Trophoblast cell (in vitro differentiated cells and primary cell): Measurements from ENCODE around the gene SLC6A11.

Experiments used
- DNase-seq, 2 donors: peaks; one replicate each; pipeline ENCODE4 v3.0.0-alpha.2; 2016
- H2AFZ ChIP-seq: 2 replicates; pipeline ENCODE4 v1.6.1; 2013; ENCODE audit warnings: low read length, moderate library complexity, mild to moderate bottlenecking; ENCODE audit not compliant: insufficient read depth, poor library complexity
- H2AK5ac ChIP-seq: 2 replicates; pipeline ENCODE4 v1.6.1; 2013; ENCODE audit warnings: mild to moderate bottlenecking, low read length
- H2BK120ac ChIP-seq: 2 replicates; pipeline ENCODE4 v1.6.1; 2013; ENCODE audit warnings: low read length, mild to moderate bottlenecking, moderate library complexity; ENCODE audit not compliant: insufficient read depth, poor library complexity
- H2BK12ac ChIP-seq: 2 replicates; pipeline ENCODE4 v1.6.1; 2013; ENCODE audit warnings: mild to moderate bottlenecking, low read length, moderate library complexity
- H2BK5ac ChIP-seq: 2 replicates; pipeline ENCODE4 v1.6.1; 2013; ENCODE audit warnings: low read length, low read depth, moderate library complexity, mild to moderate bottlenecking; ENCODE audit not compliant: poor library complexity
- H3K14ac ChIP-seq: 2 replicates; pipeline ENCODE4 v1.6.1; 2013; ENCODE audit warnings: mild to moderate bottlenecking, low read length
- H3K18ac ChIP-seq: 2 replicates; pipeline ENCODE4 v1.6.1; 2013; ENCODE audit warnings: mild to moderate bottlenecking, low read length
- H3K23ac ChIP-seq: 2 replicates; pipeline ENCODE4 v1.6.1; 2013; ENCODE audit warnings: low read length
- H3K27ac ChIP-seq: 2 replicates; pipeline ENCODE4 v1.5.1; 2013; ENCODE audit warnings: low read depth, mild to moderate bottlenecking, inconsistent platforms, low read length, moderate library complexity
- H3K27me3 ChIP-seq: 2 replicates; pipeline ENCODE4 v1.6.1; 2013; ENCODE audit warnings: inconsistent platforms, mild to moderate bottlenecking, low read length, moderate library complexity; ENCODE audit not compliant: insufficient read depth
- H3K36me3 ChIP-seq, 2 experiments: 1 replicate in 1 of 2; 2 replicates in 1 of 2; pipeline ENCODE4 v1.6.1; 2013; ENCODE audit warnings: low read length in 2 of 2, mild to moderate bottlenecking in 2 of 2, moderate library complexity in 1 of 2; ENCODE audit not compliant: insufficient read depth in 2 of 2, control insufficient read depth in 1 of 2
- H3K4ac ChIP-seq: 2 replicates; pipeline ENCODE4 v1.6.1; 2013; ENCODE audit warnings: low read depth, mild to moderate bottlenecking, low read length, moderate library complexity
- H3K4me1 ChIP-seq, 2 experiments: 1 replicate in 1 of 2; 2 replicates in 1 of 2; pipeline ENCODE4 v1.6.1; 2013; ENCODE audit warnings: low read length in 2 of 2, mild to moderate bottlenecking in 2 of 2, moderate library complexity in 1 of 2; ENCODE audit not compliant: insufficient read depth in 2 of 2, control insufficient read depth in 1 of 2
- H3K4me2 ChIP-seq: 2 replicates; pipeline ENCODE4 v1.6.1; 2013; ENCODE audit warnings: inconsistent platforms, mild to moderate bottlenecking, low read length, moderate library complexity
- H3K4me3 ChIP-seq: 2 replicates; pipeline ENCODE4 v1.5.1; 2013; ENCODE audit warnings: mild to moderate bottlenecking, low read depth, low read length, inconsistent platforms
- H3K79me1 ChIP-seq: one replicate; pipeline ENCODE4 v1.6.1; 2013; ENCODE audit warnings: low read length
- H3K79me2 ChIP-seq: 2 replicates; pipeline ENCODE4 v1.6.1; 2013; ENCODE audit warnings: low read length, mild to moderate bottlenecking; ENCODE audit not compliant: control insufficient read depth, insufficient read depth, poor library complexity
- H3K9ac ChIP-seq: 2 replicates; pipeline ENCODE4 v1.6.1; 2013; ENCODE audit warnings: mild to moderate bottlenecking, low read length
- H3K9me3 ChIP-seq: 2 replicates; pipeline ENCODE4 v1.6.1; 2013; ENCODE audit warnings: low read depth, mild to moderate bottlenecking, control low read depth, inconsistent platforms, low read length; ENCODE audit not compliant: insufficient read depth
- H4K12ac ChIP-seq: 2 replicates; pipeline ENCODE4 v1.6.1; 2013; ENCODE audit warnings: low read depth, mild to moderate bottlenecking, low read length, moderate library complexity
- H4K8ac ChIP-seq: 2 replicates; pipeline ENCODE4 v1.6.1; 2013; ENCODE audit warnings: low read depth, mild to moderate bottlenecking, low read length, moderate library complexity
- H4K91ac ChIP-seq: one replicate; pipeline ENCODE4 v1.6.1; 2013; ENCODE audit warnings: low read depth, mild to moderate bottlenecking, low read length, moderate library complexity
- WGBS: extraction: QIAGEN DNeasy Blood & Tissue Kit; methylation state at CpG from one replicate; pipeline ENCODE4 v1.1.7; 2013; ENCODE audit warnings: missing lambda C conversion rate; ENCODE audit not compliant: insufficient read length, insufficient coverage; ENCODE audit errors: extremely low coverage; 5-methylcytosine and 5-hydroxymethylcytosine counted together

Gene SLC6A11

GRCh38 chr3:10783360-10784351, 32.4 kb upstream of the SLC6A11 start:
- no peak overlapping the region for H3K4me3 ChIP-seq
- H2AFZ ChIP-seq, result no peak overlapping the region
- H4K12ac ChIP-seq, result no peak overlapping the region
- H3K4me1 ChIP-seq, result peaks cover 0 to 3% of the 10 kb centered on the region in 2 experiments
- peak; percentile 37 to 79 for DNase-seq
- no peak overlapping the region for H2BK120ac ChIP-seq
- no peak overlapping the region for H3K4ac ChIP-seq
- no peaks in the 10 kb centered on the region for H3K9me3 ChIP-seq
- H3K23ac ChIP-seq, result no peak overlapping the region
- H3K9ac ChIP-seq, result no peak overlapping the region
- no peak overlapping the region for H3K27ac ChIP-seq
- H3K27me3 ChIP-seq, result no peaks in the 10 kb centered on the region
- H3K79me2 ChIP-seq, result no peaks in the 10 kb centered on the region
- H2BK12ac ChIP-seq, result no peak overlapping the region
- H3K4me2 ChIP-seq, result no peak overlapping the region
- 100% methylated on average over 1 of the region's 5 CpGs for WGBS
- no peak overlapping the region for H2BK5ac ChIP-seq
- H3K18ac ChIP-seq, result no peak overlapping the region
- no peak overlapping the region for H4K8ac ChIP-seq
- no peaks in the 10 kb centered on the region for H3K36me3 ChIP-seq
- H4K91ac ChIP-seq, result no peak overlapping the region
- no peak overlapping the region for H3K14ac ChIP-seq
- H3K79me1 ChIP-seq, result no peaks in the 10 kb centered on the region
- no peak overlapping the region for H2AK5ac ChIP-seq

GRCh38 chr3:10786640-10787039, 29.4 kb upstream of the SLC6A11 start:
- Histone ChIP-seq H3K27me3 (no peaks in the 10 kb centered on the region), H3K27ac (no peak overlapping the region), H3K23ac (no peak overlapping the region), H3K79me2 (no peaks in the 10 kb centered on the region), H3K4me3 (no peak overlapping the region), H2BK12ac (no peak overlapping the region), H3K4me1 (no peaks in the 10 kb centered on the region), H2AFZ (no peak overlapping the region), H3K4me2 (no peak overlapping the region), H3K4ac (no peak overlapping the region), H3K36me3 (no peaks in the 10 kb centered on the region), H3K9me3 (no peaks in the 10 kb centered on the region), H4K12ac (no peak overlapping the region), H2AK5ac (no peak overlapping the region), H3K9ac (no peak overlapping the region), H2BK5ac (no peak overlapping the region), H3K79me1 (no peaks in the 10 kb centered on the region), H3K18ac (no peak overlapping the region), H4K91ac (no peak overlapping the region), H2BK120ac (no peak overlapping the region), H4K8ac (no peak overlapping the region), H3K14ac (no peak overlapping the region)
- DNase-seq, result no peak

- Histone ChIP-seq H3K4me3 (no peak overlapping the region), H3K4ac (no peak overlapping the region), H3K4me1 (no peaks in the 10 kb centered on the region), H4K91ac (no peak overlapping the region), H3K14ac (no peak overlapping the region), H2BK12ac (no peak overlapping the region), H4K8ac (no peak overlapping the region), H3K9me3 (no peaks in the 10 kb centered on the region), H2BK5ac (no peak overlapping the region), H2BK120ac (no peak overlapping the region), H3K27me3 (no peaks in the 10 kb centered on the region), H3K4me2 (no peak overlapping the region), H2AFZ (no peak overlapping the region), H3K23ac (no peak overlapping the region), H2AK5ac (no peak overlapping the region), H4K12ac (no peak overlapping the region), H3K9ac (no peak overlapping the region), H3K79me2 (no peaks in the 10 kb centered on the region), H3K36me3 (no peaks in the 10 kb centered on the region), H3K79me1 (no peaks in the 10 kb centered on the region), H3K27ac (no peak overlapping the region), H3K18ac (no peak overlapping the region)
- peak; percentile 67 to 82 for DNase-seq
- WGBS, result no CpG with 5 or more reads among the region's 1 CpG
Observed at GRCh38 chr3:10788451-10788850, 27.6 kb upstream of the SLC6A11 start.

GRCh38 chr3:10790713-10791112, 25.3 kb upstream of the SLC6A11 start:
- Histone ChIP-seq H3K79me1 (no peaks in the 10 kb centered on the region), H2BK5ac (no peak overlapping the region), H3K4me3 (no peak overlapping the region), H4K8ac (no peak overlapping the region), H3K9me3 (no peaks in the 10 kb centered on the region), H3K9ac (no peak overlapping the region), H3K79me2 (no peaks in the 10 kb centered on the region), H2AFZ (no peak overlapping the region), H3K18ac (no peak overlapping the region), H3K4ac (no peak overlapping the region), H2AK5ac (no peak overlapping the region), H2BK120ac (no peak overlapping the region), H2BK12ac (no peak overlapping the region), H3K36me3 (no peaks in the 10 kb centered on the region), H3K27me3 (no peaks in the 10 kb centered on the region), H3K23ac (no peak overlapping the region), H4K12ac (no peak overlapping the region), H4K91ac (no peak overlapping the region), H3K4me1 (no peaks in the 10 kb centered on the region), H3K4me2 (no peak overlapping the region), H3K14ac (no peak overlapping the region), H3K27ac (no peak overlapping the region)
- no peak for DNase-seq
- WGBS, result no CpG with 5 or more reads among the region's 1 CpG
